Measurements from ENCODE around the gene BCAN.

The BCAN gene

GRCh38 chr1:156692441-156692924 lies 50.6 kb downstream of the BCAN start:
- H3K36me3 Mint-ChIP-seq = peaks cover 3% of the 10 kb centered on the region
- H3K27me3 Mint-ChIP-seq = peaks cover 42% of the 10 kb centered on the region
- DNase-seq (ENCODE audit: low spot score in 2 of 2) (no peak), ATAC-seq (ENCODE audit: low read depth) (no peak)
- H3K9me3 Mint-ChIP-seq = no peaks in the 10 kb centered on the region
- peaks cover 13% of the 10 kb centered on the region for H3K4me1 Mint-ChIP-seq
- no peak overlapping the region for H3K4me3 Mint-ChIP-seq
- no peak overlapping the region for H3K27ac Mint-ChIP-seq

GRCh38 chr1:156692925-156693847 lies 51.3 kb downstream of the BCAN start:
- H3K4me1 Mint-ChIP-seq = peaks cover 13% of the 10 kb centered on the region
- peaks cover 3% of the 10 kb centered on the region for H3K36me3 Mint-ChIP-seq
- DNase-seq (ENCODE audit: low spot score in 2 of 2) (no peak), ATAC-seq (ENCODE audit: low read depth) (no peak)
- no peak overlapping the region for H3K27ac Mint-ChIP-seq
- peaks cover 45% of the 10 kb centered on the region for H3K27me3 Mint-ChIP-seq
- H3K4me3 Mint-ChIP-seq = peak overlapping the region; percentile 19
- no peaks in the 10 kb centered on the region for H3K9me3 Mint-ChIP-seq

GRCh38 chr1:156693848-156694689 lies 52.2 kb downstream of the BCAN start:
- peaks cover 7% of the 10 kb centered on the region for H3K36me3 Mint-ChIP-seq
- ATAC-seq (ENCODE audit: low read depth) (no peak), DNase-seq (ENCODE audit: low spot score in 2 of 2) (no peak)
- peaks cover 13% of the 10 kb centered on the region for H3K4me1 Mint-ChIP-seq
- H3K27me3 Mint-ChIP-seq = peaks cover 47% of the 10 kb centered on the region
- no peak overlapping the region for H3K27ac Mint-ChIP-seq
- H3K4me3 Mint-ChIP-seq = no peak overlapping the region
- no peaks in the 10 kb centered on the region for H3K9me3 Mint-ChIP-seq

GRCh38 chr1:156694690-156694962 lies 52.7 kb downstream of the BCAN start:
- Mint-ChIP-seq H3K4me3 (no peak overlapping the region), H3K36me3 (peaks cover 7% of the 10 kb centered on the region), H3K9me3 (no peaks in the 10 kb centered on the region), H3K27ac (no peak overlapping the region), H3K27me3 (peaks cover 47% of the 10 kb centered on the region), H3K4me1 (peaks cover 11% of the 10 kb centered on the region)
- ATAC-seq (ENCODE audit: low read depth) = no peak
- no peak for DNase-seq (ENCODE audit: low spot score in 2 of 2)

GRCh38 chr1:156696755-156697154 lies 54.8 kb downstream of the BCAN start:
- Mint-ChIP-seq H3K9me3 (no peaks in the 10 kb centered on the region), H3K36me3 (peaks cover 7% of the 10 kb centered on the region), H3K4me1 (peaks cover 10% of the 10 kb centered on the region), H3K27ac (no peak overlapping the region), H3K27me3 (peaks cover 42% of the 10 kb centered on the region), H3K4me3 (no peak overlapping the region)
- no peak for ATAC-seq (ENCODE audit: low read depth)
- DNase-seq (ENCODE audit: low spot score in 2 of 2) = no peak

- H3K4me3 Mint-ChIP-seq = no peak overlapping the region
- peaks cover 7% of the 10 kb centered on the region for H3K36me3 Mint-ChIP-seq
- peaks cover 35% of the 10 kb centered on the region for H3K27me3 Mint-ChIP-seq
- peaks cover 3% of the 10 kb centered on the region for H3K4me1 Mint-ChIP-seq
- H3K9me3 Mint-ChIP-seq = no peaks in the 10 kb centered on the region
- no peak overlapping the region for H3K27ac Mint-ChIP-seq
- no peak for ATAC-seq (ENCODE audit: low read depth)
- no peak for DNase-seq (ENCODE audit: low spot score in 2 of 2)
Measured at GRCh38 chr1:156697481-156697880, 55.6 kb downstream of the BCAN start.

GRCh38 chr1:156698995-156699394 lies 57.1 kb downstream of the BCAN start:
- Mint-ChIP-seq H3K27me3 (peaks cover 36% of the 10 kb centered on the region), H3K27ac (no peak overlapping the region), H3K36me3 (peaks cover 7% of the 10 kb centered on the region), H3K9me3 (no peaks in the 10 kb centered on the region), H3K4me3 (no peak overlapping the region), H3K4me1 (no peaks in the 10 kb centered on the region)
- DNase-seq (ENCODE audit: low spot score in 2 of 2) (no peak), ATAC-seq (ENCODE audit: low read depth) (no peak)

- Mint-ChIP-seq H3K27ac (no peak overlapping the region), H3K27me3 (peaks cover 38% of the 10 kb centered on the region), H3K4me1 (peaks cover 7% of the 10 kb centered on the region), H3K9me3 (no peaks in the 10 kb centered on the region), H3K4me3 (no peak overlapping the region), H3K36me3 (peaks cover 6% of the 10 kb centered on the region)
- ATAC-seq (ENCODE audit: low read depth) = no peak
- no peak for DNase-seq (ENCODE audit: low spot score in 2 of 2)
Measured at GRCh38 chr1:156700736-156701531, 59.0 kb downstream of the BCAN start.

GRCh38 chr1:156703336-156703735 lies 61.4 kb downstream of the BCAN start:
- Mint-ChIP-seq H3K27ac (no peak overlapping the region), H3K27me3 (peaks cover 27% of the 10 kb centered on the region), H3K4me3 (no peak overlapping the region), H3K36me3 (peaks cover 4% of the 10 kb centered on the region), H3K4me1 (peaks cover 15% of the 10 kb centered on the region), H3K9me3 (no peaks in the 10 kb centered on the region)
- DNase-seq (ENCODE audit: low spot score in 2 of 2) = no peak
- ATAC-seq (ENCODE audit: low read depth) = no peak

GRCh38 chr1:156703741-156704140 lies 61.8 kb downstream of the BCAN start:
- H3K27ac Mint-ChIP-seq = no peak overlapping the region
- peaks cover 4% of the 10 kb centered on the region for H3K36me3 Mint-ChIP-seq
- peaks cover 15% of the 10 kb centered on the region for H3K4me1 Mint-ChIP-seq
- peak overlapping the region; percentile 21 for H3K4me3 Mint-ChIP-seq
- H3K27me3 Mint-ChIP-seq = peaks cover 26% of the 10 kb centered on the region
- no peaks in the 10 kb centered on the region for H3K9me3 Mint-ChIP-seq
- ATAC-seq (ENCODE audit: low read depth) = no peak
- no peak for DNase-seq (ENCODE audit: low spot score in 2 of 2)

GRCh38 chr1:156704166-156704711 lies 62.3 kb downstream of the BCAN start:
- DNase-seq (ENCODE audit: low spot score in 2 of 2) (no peak), ATAC-seq (ENCODE audit: low read depth) (no peak)
- H3K9me3 Mint-ChIP-seq = no peaks in the 10 kb centered on the region
- peaks cover 15% of the 10 kb centered on the region for H3K4me1 Mint-ChIP-seq
- H3K27ac Mint-ChIP-seq = no peak overlapping the region
- peak overlapping the region; percentile 32 for H3K4me3 Mint-ChIP-seq
- H3K27me3 Mint-ChIP-seq = peaks cover 21% of the 10 kb centered on the region
- H3K36me3 Mint-ChIP-seq = no peaks in the 10 kb centered on the region

- peak overlapping the region; percentile 93 for H3K4me3 Mint-ChIP-seq
- peaks cover 15% of the 10 kb centered on the region for H3K4me1 Mint-ChIP-seq
- H3K36me3 Mint-ChIP-seq = no peaks in the 10 kb centered on the region
- no peaks in the 10 kb centered on the region for H3K9me3 Mint-ChIP-seq
- ATAC-seq (ENCODE audit: low read depth) = no peak
- no peak overlapping the region for H3K27ac Mint-ChIP-seq
- no peak for DNase-seq (ENCODE audit: low spot score in 2 of 2)
- peaks cover 17% of the 10 kb centered on the region for H3K27me3 Mint-ChIP-seq
Measured at GRCh38 chr1:156704930-156705320, 63.0 kb downstream of the BCAN start.

GRCh38 chr1:156705321-156705917 lies 63.5 kb downstream of the BCAN start, which contains the start of gene CRABP2:
Gene CRABP2 (minus strand): TSS chr1:156705583. CDS start chr1:156705446, 137 bp downstream.
- peak; percentile 59 for ATAC-seq (ENCODE audit: low read depth)
- no peak for DNase-seq (ENCODE audit: low spot score in 2 of 2)
- Mint-ChIP-seq H3K4me1 (peaks cover 15% of the 10 kb centered on the region), H3K27me3 (peaks cover 17% of the 10 kb centered on the region), H3K36me3 (no peaks in the 10 kb centered on the region), H3K27ac (peak within 1 kb of the TSS; percentile 67), H3K4me3 (peak within 1 kb of the TSS; percentile 93), H3K9me3 (no peaks in the 10 kb centered on the region)
